GM18498 (cell line): Measurements from ENCODE around the gene COA3.

Source experiments
- ATAC-seq: cut with Tn5 transposase; IDR thresholded peaks from one replicate; pipeline ENCODE4 v1.9.1; 2021; ENCODE audit warnings: mild to moderate bottlenecking, moderate library complexity; ENCODE audit not compliant: unreplicated experiment

The COA3 gene

GRCh38 chr17:42798383-42799380 lies at the start of gene COA3, which contains the start of gene CNTD1:
TSS of gene COA3 (minus strand) at chr17:42798704. CDS start at chr17:42798681, 23 bp downstream.
TSS of gene CNTD1 (plus strand) at chr17:42798861. CDS start at chr17:42799068, 207 bp downstream.
- ATAC-seq, result peak; percentile 82

- no peak for ATAC-seq
These were observed 49.6 kb upstream of the COA3 start for GRCh38 chr17:42848093-42848492.

- no peak for ATAC-seq
These were observed 48.2 kb upstream of the COA3 start for GRCh38 chr17:42846594-42847280.

- no peak for ATAC-seq
These were observed 47.6 kb upstream of the COA3 start for GRCh38 chr17:42845918-42846593.

- no peak for ATAC-seq
These were observed 47.0 kb upstream of the COA3 start for GRCh38 chr17:42845556-42845917.

- ATAC-seq, result no peak
These were observed 46.5 kb upstream of the COA3 start for GRCh38 chr17:42844761-42845555.

GRCh38 chr17:42844271-42844670 lies 45.8 kb upstream of the COA3 start, which contains the start of gene AOC2:
TSS of gene AOC2 (plus strand) at chr17:42844580. CDS start at chr17:42844627, 47 bp downstream.
- no peak for ATAC-seq

- ATAC-seq, result no peak
These were observed 44.9 kb upstream of the COA3 start for GRCh38 chr17:42843358-42843934.

- no peak for ATAC-seq
These were observed 43.6 kb upstream of the COA3 start for GRCh38 chr17:42841975-42842685.

GRCh38 chr17:42835732-42836131 lies 37.2 kb upstream of the COA3 start:
- no peak for ATAC-seq

GRCh38 chr17:42833767-42834422 lies 35.4 kb upstream of the COA3 start:
- no peak for ATAC-seq

- ATAC-seq, result peak; percentile 86
These were observed 34.6 kb upstream of the COA3 start, which contains the start of gene PSME3 for GRCh38 chr17:42832934-42833766. TSS of gene PSME3 (plus strand) at chr17:42833397. CDS start at chr17:42833632, 235 bp downstream.

- ATAC-seq, result no peak
These were observed 33.9 kb upstream of the COA3 start for GRCh38 chr17:42832213-42832933.

GRCh38 chr17:42830971-42831370 lies 32.5 kb upstream of the COA3 start:
- ATAC-seq, result no peak

GRCh38 chr17:42827472-42827871 lies 29.0 kb upstream of the COA3 start:
- ATAC-seq, result no peak

GRCh38 chr17:42821176-42821575 lies 22.7 kb upstream of the COA3 start:
- ATAC-seq, result no peak

- no peak for ATAC-seq
These were observed 21.5 kb upstream of the COA3 start for GRCh38 chr17:42819939-42820535.
